Measurements from ENCODE around the gene BMPER. TPM values are rescaled to one million over a fixed set of nuclear protein-coding genes. Genes with fewer than 3 reads are reported as not detected.

BMPER gene
- polyA plus RNA-seq, 1 donor from 2014 or later: 2.1 TPM

GRCh38 chr7:34093276-34093675 lies 187.9 kb downstream of the BMPER start:
- Histone ChIP-seq H3K4me3 (ENCODE audit: low read length) (no peak overlapping the region), H3K9me2 (ENCODE audit: insufficient read depth, low read length) (no peaks in the 10 kb centered on the region), H3K4me2 (ENCODE audit: low read length) (no peak overlapping the region), H3K36me3 (ENCODE audit: insufficient read depth, low read length) (no peaks in the 10 kb centered on the region), H2AFZ (ENCODE audit: low read depth, low read length) (no peak overlapping the region), H3K9me3 (ENCODE audit: low read length) (no peaks in the 10 kb centered on the region), H3K79me2 (replicated peaks; ENCODE audit: insufficient read depth, low read length) (no peaks in the 10 kb centered on the region), H3K9ac (ENCODE audit: low read length) (no peak overlapping the region), H4K20me1 (ENCODE audit: insufficient read depth) (no peaks in the 10 kb centered on the region), H3K27ac (ENCODE audit: low read length) (no peak overlapping the region), H3F3A (ENCODE audit: insufficient read depth, low read length, poor library complexity, severe bottlenecking) (no peaks in the 10 kb centered on the region), H3K27me3 (ENCODE audit: insufficient read depth, low read depth, low read length) (no peaks in the 10 kb centered on the region)
- no peak for TF ChIP-seq MXI1 (conservative IDR thresholded peaks at IDR 0.05; ENCODE audit: poor library complexity, severe bottlenecking)
- TF ChIP-seq CTCF (IDR thresholded peaks at IDR 0.05; ENCODE audit: poor library complexity, severe bottlenecking): no peak
- no peak for TF ChIP-seq TAF1 (IDR thresholded peaks at IDR 0.05; ENCODE audit: low read depth)
- TF ChIP-seq REST (IDR thresholded peaks at IDR 0.05; ENCODE audit: borderline replicate concordance): no peak
- TF ChIP-seq SMC3 (conservative IDR thresholded peaks at IDR 0.05; ENCODE audit: poor library complexity): no peak
- no peak for TF ChIP-seq EZH2 (IDR thresholded peaks at IDR 0.05; ENCODE audit: borderline replicate concordance, insufficient read depth, low read length, poor library complexity, severe bottlenecking)
- TF ChIP-seq RAD21 (conservative IDR thresholded peaks at IDR 0.05): no peak
- no peak for TF ChIP-seq POLR2AphosphoS5 (IDR thresholded peaks at IDR 0.05)
- no peak for TF ChIP-seq EP300 (conservative IDR thresholded peaks at IDR 0.05; ENCODE audit: poor library complexity, severe bottlenecking)

GRCh38 chr7:34096198-34096651 lies 190.9 kb downstream of the BMPER start:
- no peaks in the 10 kb centered on the region for H3K27me3 ChIP-seq (ENCODE audit: insufficient read depth, low read depth, low read length)
- no peaks in the 10 kb centered on the region for H3F3A ChIP-seq (ENCODE audit: insufficient read depth, low read length, poor library complexity, severe bottlenecking)
- H3K4me3 ChIP-seq (ENCODE audit: low read length): no peak overlapping the region
- no peaks in the 10 kb centered on the region for H3K36me3 ChIP-seq (ENCODE audit: insufficient read depth, low read length)
- H3K9me2 ChIP-seq (ENCODE audit: insufficient read depth, low read length): no peaks in the 10 kb centered on the region
- no peak overlapping the region for H3K9ac ChIP-seq (ENCODE audit: low read length)
- H2AFZ ChIP-seq (ENCODE audit: low read depth, low read length): no peak overlapping the region
- TF ChIP-seq MXI1 (conservative IDR thresholded peaks at IDR 0.05; ENCODE audit: poor library complexity, severe bottlenecking): no peak
- no peak for TF ChIP-seq EP300 (conservative IDR thresholded peaks at IDR 0.05; ENCODE audit: poor library complexity, severe bottlenecking)
- TF ChIP-seq RAD21 (conservative IDR thresholded peaks at IDR 0.05): no peak
- no peak for TF ChIP-seq TAF1 (IDR thresholded peaks at IDR 0.05; ENCODE audit: low read depth)
- no peak for TF ChIP-seq POLR2AphosphoS5 (IDR thresholded peaks at IDR 0.05)
- no peak for TF ChIP-seq REST (IDR thresholded peaks at IDR 0.05; ENCODE audit: borderline replicate concordance)
- no peak for TF ChIP-seq SMC3 (conservative IDR thresholded peaks at IDR 0.05; ENCODE audit: poor library complexity)
- TF ChIP-seq CTCF (IDR thresholded peaks at IDR 0.05; ENCODE audit: poor library complexity, severe bottlenecking): no peak
- no peak for TF ChIP-seq EZH2 (IDR thresholded peaks at IDR 0.05; ENCODE audit: borderline replicate concordance, insufficient read depth, low read length, poor library complexity, severe bottlenecking)
- no peaks in the 10 kb centered on the region for H3K9me3 ChIP-seq (ENCODE audit: low read length)
- H3K79me2 ChIP-seq (replicated peaks; ENCODE audit: insufficient read depth, low read length): no peaks in the 10 kb centered on the region
- no peak overlapping the region for H3K4me2 ChIP-seq (ENCODE audit: low read length)
- H3K27ac ChIP-seq (ENCODE audit: low read length): no peak overlapping the region
- no peaks in the 10 kb centered on the region for H4K20me1 ChIP-seq (ENCODE audit: insufficient read depth)

Data from neural cell (in vitro differentiated cells).